AML-193 (cell line): ENCODE results near the gene MACROD2.

ENCODE experiments used
- DNase-seq, 2 experiments: peaks; one replicate each; lab custom pipeline; 2025; lab: John Stamatoyannopoulos, UW

Gene MACROD2

DNA sequence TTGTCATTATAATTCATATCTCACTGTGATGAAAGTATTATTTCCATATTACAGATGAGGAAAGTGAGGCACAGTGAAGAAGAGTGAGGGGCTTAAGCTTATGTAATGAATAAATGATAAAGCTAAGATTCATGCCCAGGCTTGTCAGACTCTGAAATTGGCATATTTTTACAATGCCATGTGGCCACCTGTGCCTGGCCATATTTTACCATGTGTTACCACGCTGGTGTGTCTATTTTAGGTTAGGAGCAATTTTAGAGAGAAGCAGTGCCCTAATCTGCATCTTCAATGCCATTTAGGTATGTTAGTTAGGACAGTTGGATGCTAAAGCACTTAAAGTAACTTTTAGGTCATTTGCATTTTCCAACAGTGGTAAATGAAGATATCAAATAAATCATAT lies 530.1 kb downstream of the MACROD2 start:
- DNase-seq: no peak

- no peak for DNase-seq
Observed at GRCh38 chr20:14526891-14527290, 531.6 kb downstream of the MACROD2 start.

DNA sequence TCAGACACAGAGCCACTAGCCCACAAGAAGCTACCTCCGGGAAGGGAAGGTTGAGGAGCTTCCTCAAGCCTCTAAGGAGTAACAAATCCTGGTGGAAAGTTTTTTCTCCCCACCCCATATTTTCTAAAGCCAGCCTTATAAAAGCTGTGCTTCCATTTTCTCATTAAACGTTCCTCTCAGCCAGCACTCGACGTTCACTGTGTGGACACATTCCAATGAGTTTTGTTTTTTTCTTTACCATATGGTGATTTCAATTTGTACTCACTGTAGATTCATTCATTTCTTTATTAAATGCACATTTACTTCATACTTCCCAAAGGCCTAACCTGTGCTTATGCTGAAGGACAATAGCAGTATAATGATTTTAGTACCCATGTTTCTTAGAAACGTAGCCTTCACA lies 536.5 kb downstream of the MACROD2 start:
- no peak for DNase-seq

GRCh38 chr20:14536738-14537137 lies 541.4 kb downstream of the MACROD2 start:
- no peak for DNase-seq

DNA sequence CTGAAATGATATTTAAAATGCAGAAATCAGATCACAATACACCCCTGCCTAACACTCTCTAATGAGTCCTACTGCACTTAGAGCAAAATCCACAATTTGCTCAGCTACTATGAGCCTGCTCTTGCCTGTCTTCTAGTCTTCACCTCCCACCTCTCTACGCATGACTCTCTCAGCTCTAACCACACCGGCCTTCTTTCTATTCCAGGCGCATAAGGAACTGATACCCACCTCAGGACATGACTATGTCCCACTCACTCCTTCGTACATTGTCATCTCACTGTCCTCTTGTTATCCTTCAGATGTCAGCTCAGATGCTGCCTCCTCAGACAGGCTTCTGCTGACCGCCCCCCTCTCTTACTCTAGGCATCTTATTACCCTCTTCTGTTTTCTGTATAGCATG lies 543.1 kb downstream of the MACROD2 start:
- no peak for DNase-seq

DNA sequence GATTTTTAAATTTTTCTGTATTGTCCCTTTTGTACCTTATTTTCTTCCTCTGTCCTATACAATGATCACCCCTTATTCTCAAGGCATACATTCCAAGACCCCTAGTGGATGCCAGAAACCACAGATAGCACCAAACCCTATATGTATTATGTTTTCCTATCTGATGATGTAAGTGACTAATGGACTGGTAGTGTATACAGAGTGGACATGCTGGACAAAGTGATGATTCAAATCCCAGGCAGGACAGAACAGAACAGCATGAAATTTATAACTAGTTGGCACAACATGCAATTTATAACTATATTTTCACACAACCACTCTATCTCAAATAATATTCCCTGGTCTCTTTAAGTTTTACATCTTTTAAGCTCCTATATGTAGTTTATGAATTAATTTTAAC lies 547.7 kb downstream of the MACROD2 start:
- DNase-seq: no peak

DNA sequence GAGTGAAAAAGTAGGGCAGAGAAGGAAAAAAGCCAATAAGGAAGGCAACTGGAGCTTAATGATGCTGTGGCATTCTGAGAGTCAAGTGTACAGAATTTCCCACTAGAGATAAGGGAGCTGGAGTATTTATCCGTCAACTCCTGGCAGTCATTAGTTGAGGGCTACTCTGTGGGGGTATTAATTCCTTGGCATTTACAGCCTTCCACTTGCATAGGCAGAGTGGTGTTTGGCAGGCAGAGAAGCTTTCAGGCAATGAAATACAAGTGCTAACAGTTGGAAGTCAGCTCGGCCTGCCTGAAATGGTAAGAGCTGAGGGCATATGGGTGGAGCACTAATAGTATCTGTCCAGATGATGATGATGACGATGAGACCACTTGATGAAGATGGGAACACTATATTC lies 549.4 kb downstream of the MACROD2 start:
- no peak for DNase-seq

DNA sequence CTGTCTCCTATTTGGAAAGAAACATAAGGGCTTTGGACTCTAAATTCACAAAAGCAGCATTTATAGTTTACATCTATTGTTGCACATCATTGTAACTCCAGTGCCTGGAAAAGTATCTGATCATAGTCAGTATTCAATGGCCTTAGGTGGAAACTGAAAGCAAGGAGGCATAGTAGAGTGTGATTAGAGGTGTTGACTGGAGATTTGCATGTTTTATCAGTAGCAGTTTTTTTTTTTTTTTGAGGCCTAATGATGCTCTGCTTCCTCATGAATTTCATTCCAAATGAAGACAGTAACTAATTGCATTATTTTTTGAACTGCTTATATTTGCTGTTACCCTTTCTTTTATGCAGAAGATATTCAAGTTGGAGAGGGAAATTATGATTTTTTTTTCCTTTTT lies 555.3 kb downstream of the MACROD2 start:
- DNase-seq: no peak

DNA sequence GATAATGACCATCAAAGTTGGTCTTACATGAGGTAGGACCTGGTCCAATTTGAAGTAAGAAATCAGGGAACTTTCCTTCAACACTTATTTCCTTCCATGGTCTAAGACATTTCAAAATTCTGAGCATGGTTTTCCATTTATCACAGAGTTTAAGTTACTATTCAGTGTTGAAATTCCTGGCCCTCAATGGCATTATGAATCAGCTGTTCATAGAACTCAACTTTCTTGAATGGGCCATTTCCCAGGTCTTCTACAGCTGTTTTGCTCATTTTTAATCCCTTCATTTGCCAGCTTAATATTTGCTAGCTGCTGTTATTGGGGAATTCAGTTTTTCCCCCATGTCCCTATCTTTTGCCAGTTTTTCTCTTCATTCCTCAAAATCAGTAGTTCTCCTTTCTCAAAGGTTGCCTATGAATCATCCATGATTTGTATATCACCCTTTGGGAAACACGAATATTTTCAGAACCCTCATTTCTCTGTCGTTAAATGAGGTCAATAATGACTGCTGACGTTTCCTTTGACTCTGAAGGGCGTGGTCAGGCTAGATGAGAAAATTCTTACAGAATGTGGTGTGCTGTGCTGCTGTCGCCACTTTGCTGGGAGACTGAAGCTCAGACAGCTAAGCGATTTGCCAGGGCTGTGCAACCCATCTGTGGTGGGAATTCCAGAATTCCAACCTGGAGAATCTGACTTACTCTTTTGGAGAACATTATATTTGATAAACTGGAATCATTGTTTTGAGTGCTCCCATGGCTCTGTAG lies 558.6 kb downstream of the MACROD2 start:
- DNase-seq: no peak

DNA sequence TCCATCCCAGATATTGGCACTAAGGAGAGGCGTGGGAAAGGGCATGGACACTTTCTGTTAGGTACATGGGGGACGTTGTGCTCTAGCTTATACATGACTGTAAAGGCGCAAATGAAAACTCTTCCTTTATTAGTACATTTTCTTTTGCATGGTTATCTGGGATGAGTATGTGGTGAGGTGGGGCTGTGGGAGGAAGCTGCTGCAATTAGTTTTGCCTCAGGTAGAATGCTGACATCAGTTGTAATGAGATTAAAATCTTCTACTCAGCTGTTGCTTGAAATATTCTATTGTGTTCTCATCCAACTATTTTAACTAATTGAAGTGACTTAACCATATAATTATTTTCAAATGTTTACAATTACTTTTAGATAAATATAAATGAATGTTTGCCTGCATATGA lies 560.4 kb downstream of the MACROD2 start:
- no peak for DNase-seq

DNA sequence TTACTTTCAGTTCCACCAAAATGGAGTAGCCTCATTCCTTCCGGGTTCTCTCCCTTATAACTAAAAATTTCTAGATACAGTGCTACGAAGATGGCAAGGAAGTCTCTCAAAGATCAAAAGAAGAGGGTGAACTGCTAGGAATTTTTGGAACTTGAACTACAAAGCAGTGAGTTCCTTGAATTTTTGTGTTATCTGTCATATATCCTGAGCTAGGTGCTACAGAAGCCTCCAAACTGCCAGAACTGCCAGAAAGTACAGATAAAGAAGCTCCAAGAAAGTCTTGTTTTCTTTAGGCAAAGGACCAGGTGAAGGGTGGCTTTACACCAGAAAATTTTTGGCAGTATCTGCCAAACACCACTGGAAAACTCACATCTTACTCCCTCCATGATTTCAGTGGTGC lies 560.9 kb downstream of the MACROD2 start:
- DNase-seq: no peak

- no peak for DNase-seq
Observed at GRCh38 chr20:14559612-14560011, 564.3 kb downstream of the MACROD2 start.

- no peak for DNase-seq
Observed at GRCh38 chr20:14561741-14562221, 566.5 kb downstream of the MACROD2 start.

GRCh38 chr20:14562981-14563380 lies 567.7 kb downstream of the MACROD2 start:
- DNase-seq: no peak

GRCh38 chr20:14566505-14566904 lies 571.2 kb downstream of the MACROD2 start:
- no peak for DNase-seq

- DNase-seq: no peak
Observed at GRCh38 chr20:14568225-14568624, 572.9 kb downstream of the MACROD2 start.

DNA sequence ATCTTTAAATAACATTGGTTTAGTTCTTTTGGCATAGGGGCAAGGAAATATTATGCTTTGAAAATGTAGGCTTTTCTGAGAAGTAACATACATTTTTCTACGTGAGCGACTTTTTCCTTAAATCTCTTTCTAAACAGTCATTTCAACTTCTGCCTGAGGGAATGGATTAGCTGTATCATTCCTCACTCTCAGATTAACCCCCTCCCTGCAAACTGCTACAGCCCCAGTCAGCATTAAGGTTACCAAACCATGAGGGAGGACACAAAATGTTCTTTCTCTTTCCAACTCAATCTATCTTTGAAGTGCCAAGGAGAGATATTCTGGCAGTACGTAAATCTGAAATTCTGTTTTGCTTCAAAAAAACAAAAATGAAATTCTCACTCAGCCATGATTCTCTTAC lies 573.4 kb downstream of the MACROD2 start:
- no peak for DNase-seq

- DNase-seq: no peak
Observed at GRCh38 chr20:14569641-14570040, 574.3 kb downstream of the MACROD2 start.

DNA sequence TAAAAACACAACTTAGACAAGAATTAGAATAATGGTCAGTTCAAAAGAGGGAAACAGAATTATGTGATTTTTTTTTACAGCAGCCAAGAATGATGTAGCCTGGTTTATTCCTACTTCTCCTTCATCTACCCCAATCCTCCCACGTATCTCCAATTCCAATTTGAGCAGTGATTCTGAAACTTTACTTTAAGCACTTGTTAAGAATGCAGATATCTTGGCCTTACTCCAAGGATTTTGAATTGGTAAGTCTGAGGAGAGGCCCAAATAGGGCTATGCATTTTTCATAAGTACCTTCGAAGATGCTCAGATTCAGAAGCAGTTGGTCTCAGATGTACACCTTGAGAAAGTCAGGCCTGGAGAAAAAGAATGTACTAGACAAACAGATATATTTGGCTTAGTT lies 575.5 kb downstream of the MACROD2 start:
- no peak for DNase-seq

- DNase-seq: no peak
Observed at GRCh38 chr20:14573676-14574075, 578.4 kb downstream of the MACROD2 start.

DNA sequence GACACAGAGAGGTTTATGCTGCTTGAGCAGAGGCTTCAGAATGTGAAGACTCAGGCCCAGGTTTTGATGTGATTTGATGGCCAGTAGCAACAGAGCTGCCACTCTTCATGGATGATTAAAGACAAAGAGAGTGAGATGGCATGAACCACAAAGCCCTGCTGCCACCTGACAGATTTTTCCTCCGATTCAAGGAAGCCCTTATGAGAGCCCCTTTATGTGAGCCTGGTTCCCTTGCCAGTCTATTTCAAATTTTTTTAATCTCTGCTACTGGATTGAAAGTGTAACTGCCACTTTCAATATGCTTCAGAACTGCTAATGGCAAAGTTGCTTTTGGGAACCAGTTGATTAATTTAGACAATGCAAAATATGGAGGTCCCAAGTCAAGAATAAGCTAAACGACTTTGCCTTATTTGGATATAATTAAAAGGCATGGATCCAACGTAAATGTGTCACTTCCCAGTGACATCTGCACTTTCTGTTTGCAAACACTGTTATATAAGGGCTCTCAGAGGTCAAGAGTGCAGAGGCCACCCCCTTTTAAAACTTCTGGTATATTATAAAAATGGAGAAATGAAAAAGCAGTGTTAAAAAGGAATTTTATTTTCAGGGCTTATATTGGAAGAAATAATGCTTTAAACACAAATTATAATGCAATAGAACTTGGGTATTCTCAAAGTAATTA lies 581.0 kb downstream of the MACROD2 start:
- no peak for DNase-seq

GRCh38 chr20:14580418-14581074 lies 585.2 kb downstream of the MACROD2 start:
- DNase-seq: no peak

GRCh38 chr20:14581731-14582130 lies 586.4 kb downstream of the MACROD2 start:
- no peak for DNase-seq
